HG02623 (cell line): ENCODE results near the gene MRPL45.
A peak's percentile ranks its signal among the peaks of the same experiment; 100 is the strongest.

Experiments
- ATAC-seq: cut with Tn5 transposase; IDR thresholded peaks from one replicate; pipeline ENCODE4 v1.9.1; 2021; ENCODE audit warnings: moderate library complexity; ENCODE audit not compliant: unreplicated experiment

Gene MRPL45

DNA sequence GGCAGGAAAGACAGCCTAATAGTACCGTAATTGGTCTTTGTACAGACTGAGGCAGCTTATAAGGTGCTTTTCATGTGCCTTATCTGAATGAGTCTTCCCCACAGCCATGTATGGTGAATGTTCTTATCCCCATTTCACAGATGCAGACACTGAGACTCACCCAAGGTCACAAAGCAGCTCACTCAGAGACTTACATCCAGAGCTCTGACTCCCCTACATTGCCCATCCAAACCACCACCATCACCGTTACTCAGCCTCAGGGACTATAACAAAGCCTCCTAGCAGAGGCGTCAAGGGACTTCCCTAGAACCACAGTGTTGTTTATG, 47.4 kb downstream of the MRPL45 start:
- ATAC-seq, result no peak

DNA sequence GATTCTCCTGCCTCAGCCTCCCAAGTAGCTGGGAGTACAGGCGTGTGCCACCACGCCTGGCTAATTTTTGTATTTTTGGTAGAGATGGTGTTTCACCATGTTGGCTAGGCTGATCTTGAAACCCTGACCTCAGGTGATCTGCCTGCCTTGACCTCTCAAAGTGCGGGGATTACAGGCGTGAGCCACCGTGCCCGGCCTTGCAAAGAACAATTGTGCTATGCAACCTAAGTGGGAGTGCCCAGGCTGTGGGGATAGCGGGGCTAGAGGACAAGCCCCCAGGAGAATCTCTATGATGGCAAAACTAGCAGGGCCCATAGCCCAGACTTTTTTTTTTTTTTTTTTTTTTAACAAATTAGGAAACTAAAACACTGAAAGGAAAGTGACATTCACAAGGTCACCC, 48.8 kb downstream of the MRPL45 start:
- ATAC-seq, result no peak

DNA sequence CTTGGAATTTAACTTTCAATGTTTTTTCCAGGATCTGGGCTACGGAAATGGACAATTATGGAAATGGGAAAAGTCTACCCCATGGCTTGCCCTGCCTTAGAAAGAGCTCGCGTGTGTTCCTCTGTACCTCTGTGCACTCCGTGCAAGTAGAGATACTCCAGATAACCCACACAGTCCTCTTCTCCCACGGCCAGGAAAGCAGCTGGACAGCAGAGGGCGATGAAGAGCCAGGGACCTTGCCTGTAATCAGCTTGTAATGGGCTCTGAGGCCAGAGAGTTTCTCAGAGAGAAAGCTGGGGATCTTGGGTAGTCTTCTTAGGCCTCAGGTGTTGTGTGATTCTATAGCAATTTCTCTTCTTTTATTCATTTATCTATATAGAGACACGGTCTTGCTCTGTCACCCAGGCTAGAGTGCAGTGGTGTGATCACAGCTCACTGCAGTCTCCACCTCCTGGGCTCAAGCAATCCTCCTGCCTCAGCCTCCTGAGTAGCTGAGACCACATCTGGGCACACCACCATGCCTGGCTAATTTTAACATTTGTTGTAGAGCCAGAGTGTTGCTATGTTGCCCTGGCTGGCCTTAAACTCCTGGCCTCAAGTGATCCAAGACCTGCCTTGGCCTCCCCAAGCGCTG, 52.2 kb downstream of the MRPL45 start:
- ATAC-seq, result no peak

DNA sequence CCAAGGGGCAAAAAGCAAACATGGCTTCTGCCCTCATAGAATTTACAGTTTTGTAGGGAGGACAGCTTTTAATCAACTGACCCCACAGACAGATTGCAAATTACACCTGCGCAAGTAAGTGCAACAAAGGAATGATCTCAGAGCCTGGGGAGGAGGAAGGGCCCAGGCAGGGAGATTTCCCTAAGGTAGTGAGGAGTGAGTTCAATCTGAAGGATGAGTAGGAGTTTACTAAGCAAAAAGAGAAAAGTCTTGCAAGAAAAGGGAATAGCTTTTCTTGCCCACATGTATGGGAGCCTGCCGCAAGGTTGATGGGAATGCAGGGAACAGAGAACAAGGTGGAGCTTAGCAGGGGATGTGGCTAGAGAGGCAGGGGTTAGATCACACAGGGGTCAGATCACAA, 53.1 kb downstream of the MRPL45 start:
- no peak for ATAC-seq

DNA sequence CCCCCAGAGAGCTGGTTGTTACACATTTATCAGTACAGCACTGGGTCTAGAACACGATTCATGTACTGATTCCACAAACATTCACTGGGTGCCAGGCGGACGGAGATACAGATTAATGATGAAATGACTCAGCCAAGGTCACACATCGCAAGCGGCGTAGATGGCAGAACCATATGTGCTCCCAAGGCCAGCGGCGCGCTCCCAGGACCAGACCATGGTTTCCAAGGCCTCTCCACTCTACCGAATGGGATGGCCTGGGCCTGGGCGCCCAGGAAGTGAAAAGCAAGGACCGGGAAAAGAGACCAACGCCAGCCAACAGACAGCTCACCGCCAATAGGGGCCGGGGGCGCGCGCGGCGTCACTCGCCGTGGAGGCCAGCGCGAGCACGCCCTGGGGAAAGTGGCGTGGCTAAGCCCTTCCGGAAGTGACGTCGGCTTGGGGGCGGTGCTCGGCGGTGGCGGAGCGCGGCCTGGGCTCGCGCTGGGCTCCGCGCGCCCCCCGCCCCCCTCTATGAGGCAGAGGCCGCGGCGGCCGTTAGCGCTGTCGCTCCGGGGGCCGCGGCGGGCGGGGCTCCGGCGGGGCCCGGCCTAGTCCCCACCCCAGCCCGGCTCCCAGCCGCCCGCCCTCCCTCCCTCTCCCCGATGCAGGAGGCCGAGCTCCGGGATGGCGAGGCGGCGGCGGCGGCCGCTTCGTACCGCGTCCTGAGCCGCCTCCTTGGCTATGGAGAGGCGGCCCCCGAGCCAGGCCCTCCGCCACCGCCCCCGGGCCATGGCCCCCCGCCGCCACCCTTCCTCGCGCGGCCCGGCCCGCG, 54.6 kb downstream of the MRPL45 start, which contains the start of gene SOCS7:
SOCS7 (plus strand) TSS at position 433 of the 811 bp plus-strand sequence; CDS start at position 642, 209 bp downstream.
- ATAC-seq, result peak; percentile 88

DNA sequence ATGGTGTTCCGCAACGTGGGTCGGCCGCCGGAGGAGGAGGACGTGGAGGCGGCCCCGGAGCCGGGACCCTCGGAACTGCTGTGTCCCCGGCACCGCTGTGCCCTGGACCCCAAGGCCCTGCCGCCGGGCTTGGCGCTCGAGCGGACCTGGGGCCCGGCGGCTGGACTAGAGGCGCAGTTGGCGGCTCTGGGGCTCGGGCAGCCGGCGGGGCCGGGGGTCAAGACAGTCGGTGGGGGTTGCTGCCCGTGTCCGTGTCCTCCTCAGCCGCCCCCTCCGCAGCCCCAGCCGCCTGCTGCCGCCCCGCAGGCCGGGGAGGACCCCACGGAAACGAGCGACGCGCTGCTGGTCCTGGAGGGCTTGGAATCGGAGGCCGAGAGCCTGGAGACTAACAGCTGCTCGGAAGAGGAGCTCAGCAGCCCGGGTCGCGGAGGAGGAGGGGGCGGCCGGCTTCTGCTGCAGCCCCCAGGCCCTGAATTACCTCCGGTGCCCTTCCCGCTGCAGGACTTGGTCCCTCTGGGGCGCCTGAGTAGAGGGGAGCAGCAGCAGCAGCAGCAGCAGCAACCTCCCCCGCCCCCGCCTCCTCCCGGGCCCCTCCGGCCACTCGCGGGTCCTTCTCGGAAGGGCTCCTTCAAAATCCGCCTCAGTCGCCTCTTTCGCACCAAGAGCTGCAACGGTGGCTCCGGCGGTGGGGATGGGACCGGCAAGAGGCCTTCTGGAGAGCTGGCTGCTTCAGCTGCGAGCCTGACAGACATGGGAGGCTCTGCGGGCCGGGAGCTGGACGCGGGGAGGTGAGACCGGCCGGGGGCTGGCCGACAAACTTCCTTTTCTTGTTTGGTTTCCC, 55.5 kb downstream of the MRPL45 start:
- ATAC-seq, result peak; percentile 12

DNA sequence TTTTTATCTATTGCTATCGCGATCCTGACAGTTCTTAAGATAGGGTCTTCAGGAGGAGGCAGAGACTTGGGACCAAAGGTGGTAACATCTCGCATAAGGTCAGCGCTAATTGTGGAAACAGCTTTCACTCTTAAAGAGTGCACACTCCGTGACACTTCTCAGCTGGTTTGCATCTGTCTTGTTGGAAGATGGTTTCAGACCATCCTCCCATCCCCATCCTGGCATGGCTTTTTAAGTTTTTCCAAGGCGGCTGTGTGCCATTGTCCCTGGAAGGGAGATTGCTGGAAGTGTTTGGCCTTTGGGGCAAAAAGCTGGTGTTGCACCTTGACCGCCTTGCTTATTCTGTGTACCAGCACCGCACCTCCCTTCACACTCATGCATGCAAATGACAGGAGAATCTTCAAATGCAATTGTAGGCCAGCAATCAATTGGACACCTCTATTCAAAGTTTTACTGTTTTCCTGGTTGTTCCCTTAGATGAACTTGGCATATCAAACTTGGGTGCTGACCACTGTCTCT, 56.2 kb downstream of the MRPL45 start:
- no peak for ATAC-seq

DNA sequence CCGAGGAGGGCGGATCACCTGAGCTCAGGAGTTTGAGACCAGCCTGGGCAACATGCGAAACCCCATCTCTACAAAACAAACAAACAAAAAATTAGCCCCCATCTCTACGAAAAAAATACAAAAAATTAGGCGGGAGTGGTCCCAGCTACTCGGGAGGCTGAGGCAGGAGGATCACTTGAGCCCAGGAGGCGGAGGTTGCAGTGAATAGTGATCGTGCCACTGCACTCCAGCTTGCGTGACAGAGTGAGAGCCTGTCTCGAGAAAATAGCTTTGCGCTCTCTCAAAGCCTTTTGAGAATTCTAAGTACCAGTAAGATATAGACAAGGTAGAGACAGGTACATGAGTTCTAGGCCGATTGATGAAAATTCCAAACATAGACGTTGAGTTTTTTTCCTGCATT, 56.7 kb downstream of the MRPL45 start:
- no peak for ATAC-seq

DNA sequence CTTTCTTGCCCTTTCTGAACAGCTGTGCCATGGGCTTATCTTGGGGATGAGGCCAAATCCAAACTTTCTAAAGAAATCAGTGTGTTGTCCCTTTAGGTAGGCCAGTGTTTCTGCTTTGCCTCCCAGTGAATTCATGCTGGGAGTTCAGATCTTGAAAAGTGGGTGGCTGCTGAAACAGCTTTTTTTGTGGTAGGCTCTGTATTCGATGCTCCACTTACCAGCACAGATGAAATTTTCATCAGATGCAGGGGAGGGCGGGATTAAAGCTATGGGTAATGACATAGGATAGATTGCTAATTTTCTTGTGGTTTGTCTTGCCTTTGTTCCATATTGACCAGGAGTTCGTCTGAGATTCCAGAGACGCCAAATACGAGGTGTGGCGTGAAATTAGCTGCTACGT, 57.5 kb downstream of the MRPL45 start:
- no peak for ATAC-seq

DNA sequence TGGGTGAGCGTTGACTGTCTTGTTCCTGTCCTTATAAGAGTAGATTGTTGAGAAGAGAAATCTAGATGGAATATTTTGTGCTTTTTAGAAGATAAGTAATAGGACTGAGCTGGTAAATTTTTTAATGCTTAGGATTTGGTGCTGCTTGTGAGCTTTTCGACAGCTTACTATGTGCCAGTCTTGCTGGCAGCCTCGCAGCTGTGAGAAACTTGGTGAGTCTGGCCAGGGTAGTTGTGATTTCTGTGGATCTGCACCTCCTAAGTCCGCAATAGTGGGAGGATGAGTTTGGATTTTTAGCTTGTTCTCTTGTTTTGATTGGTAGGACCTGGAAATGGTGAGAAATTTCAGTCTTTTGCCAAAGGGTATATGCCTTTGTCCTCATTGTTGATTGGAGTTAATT, 58.3 kb downstream of the MRPL45 start:
- ATAC-seq, result no peak

DNA sequence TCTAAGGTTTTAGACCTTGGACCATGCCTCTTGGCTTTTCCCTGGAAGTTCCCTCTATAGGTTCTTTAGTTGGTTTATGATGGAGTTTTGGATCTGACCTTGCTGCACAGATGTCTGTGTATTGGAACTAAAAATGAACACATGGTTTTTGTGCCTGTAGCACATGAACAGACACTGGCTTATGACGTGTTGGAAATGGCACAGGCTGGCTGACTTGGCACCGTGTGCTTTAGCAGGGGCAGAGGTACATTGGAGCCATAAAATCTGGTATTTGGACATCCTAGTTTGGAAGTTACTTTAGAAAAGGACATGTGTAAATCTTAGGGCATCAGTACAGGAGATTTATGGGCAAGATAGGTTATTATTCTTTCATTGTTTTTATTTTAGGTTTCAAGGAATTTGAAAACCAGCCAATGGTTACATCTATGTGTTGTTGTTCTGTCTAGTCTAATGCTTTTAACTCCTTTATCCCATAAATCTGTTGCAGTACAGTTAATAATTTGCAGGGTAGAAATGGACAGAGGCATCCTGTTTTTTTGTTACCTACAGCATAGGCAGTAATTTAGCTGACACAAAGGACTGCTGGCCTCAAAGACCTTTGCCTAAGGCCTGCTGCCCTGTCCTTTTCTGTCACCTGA, 60.6 kb downstream of the MRPL45 start:
- no peak for ATAC-seq

DNA sequence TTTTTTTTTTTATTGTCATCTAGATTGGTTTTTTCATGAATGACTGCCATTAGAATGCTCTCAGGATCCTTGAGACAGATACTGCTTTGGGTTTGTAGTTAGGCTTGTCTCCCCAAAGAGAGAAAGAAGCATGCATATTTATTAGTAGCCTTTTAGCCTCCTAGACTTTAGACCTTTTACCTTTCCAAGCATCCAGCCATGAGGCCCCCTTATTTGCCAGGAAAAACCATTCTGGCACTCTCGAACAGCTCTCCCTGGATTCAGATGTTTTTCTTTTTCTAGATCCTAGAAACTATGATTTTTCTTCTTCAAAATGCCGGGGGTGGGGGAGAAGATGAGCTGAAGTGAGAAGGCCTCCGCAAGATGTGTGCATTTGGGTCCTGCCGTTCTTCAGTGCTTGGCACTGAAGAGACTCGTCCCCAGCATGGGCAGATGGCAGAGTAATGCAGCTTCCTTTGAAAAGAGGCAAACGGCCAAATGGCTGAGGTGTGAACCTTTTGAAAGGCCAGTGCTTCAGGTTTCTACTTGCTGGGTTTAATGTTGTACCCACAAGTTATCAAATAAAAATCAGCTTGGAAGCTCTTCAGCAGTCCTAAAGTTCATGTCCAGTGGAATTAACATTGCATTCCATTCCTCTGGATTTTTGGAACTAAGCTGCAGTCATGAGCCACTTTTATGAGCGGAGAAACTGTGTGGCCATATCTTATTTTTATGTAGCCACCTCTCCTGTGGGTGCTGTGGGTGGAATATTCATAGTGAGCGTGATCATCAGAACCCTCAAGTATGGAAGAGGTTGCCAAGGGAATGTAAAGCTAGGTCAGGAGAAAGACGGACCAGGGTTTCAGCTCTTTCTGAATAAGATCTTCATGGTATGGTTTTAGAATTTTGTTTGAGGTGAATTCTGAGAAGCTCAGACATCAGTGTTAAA, 61.9 kb downstream of the MRPL45 start:
- no peak for ATAC-seq

DNA sequence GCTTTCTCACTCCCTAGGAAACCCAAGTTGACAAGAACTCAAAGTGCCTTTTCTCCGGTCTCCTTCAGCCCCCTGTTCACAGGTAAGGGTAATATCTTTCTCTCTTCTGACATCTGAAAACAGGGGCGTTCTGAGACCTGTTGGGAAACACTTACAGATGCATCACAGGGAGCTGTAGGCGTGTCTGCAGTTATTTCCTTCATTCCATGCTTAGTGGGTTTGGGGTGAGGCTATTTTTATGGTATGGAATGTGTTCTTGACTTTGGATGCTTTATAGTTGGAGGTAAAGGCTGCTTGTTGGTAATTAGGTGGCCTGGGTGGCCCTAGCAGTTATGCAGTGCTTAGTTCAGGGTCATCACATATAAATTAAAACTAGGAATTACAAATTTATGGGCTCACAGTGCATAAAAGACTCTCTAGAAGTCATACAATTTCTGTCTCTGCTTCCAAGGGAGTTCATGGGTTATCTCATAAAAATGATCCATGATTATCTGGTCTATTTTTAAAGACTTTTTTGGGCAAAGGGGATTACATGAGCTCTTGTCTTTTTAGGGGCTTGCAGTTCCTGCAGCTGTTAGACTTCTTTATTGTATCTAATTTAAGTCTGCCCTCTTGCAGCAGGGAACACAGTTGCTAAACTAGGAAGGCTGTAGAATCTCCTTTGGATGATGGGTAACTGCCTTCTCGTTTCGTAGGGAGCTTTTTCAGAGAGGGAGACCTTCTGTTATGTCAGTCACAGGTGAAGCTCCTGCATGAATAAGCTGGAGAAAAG, 64.9 kb downstream of the MRPL45 start:
- no peak for ATAC-seq

DNA sequence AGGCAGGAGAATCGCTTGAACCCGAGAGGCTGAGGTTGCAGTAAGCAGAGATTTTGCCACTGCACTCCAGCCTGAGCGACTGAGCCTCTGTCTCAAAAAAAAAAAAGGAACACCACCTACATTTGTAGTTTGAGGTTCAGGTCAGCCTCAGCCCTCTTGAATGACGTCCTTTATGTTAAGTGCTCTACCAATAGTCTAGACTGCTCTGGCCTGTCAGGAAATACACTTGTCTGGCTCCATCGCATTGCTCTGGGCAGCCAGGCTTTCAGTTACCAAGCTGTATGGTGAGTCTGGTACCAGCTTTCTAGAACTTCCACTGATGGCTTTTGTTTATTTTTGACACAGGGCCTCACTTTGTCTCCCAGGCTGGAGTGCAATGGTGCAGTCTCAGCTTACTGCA, 66.0 kb downstream of the MRPL45 start:
- no peak for ATAC-seq

DNA sequence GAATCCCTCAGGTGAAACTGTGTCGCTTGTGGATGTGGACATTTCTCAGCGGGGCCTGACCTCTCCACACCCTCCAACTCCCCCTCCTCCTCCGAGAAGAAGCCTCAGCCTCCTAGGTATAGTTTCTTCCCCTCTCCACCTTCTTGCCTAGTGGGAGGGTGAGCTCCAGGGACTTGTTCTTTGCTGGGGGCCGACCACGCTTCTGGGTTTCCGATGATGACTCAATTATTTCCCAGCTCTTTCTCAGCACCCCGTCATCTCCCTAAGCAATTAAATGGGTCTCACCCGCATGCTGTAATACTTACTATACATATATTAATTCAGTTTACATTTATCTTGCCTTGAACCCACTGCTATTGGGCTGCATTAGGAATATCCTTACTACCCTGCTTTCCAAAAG, 67.8 kb downstream of the MRPL45 start:
- ATAC-seq, result no peak

DNA sequence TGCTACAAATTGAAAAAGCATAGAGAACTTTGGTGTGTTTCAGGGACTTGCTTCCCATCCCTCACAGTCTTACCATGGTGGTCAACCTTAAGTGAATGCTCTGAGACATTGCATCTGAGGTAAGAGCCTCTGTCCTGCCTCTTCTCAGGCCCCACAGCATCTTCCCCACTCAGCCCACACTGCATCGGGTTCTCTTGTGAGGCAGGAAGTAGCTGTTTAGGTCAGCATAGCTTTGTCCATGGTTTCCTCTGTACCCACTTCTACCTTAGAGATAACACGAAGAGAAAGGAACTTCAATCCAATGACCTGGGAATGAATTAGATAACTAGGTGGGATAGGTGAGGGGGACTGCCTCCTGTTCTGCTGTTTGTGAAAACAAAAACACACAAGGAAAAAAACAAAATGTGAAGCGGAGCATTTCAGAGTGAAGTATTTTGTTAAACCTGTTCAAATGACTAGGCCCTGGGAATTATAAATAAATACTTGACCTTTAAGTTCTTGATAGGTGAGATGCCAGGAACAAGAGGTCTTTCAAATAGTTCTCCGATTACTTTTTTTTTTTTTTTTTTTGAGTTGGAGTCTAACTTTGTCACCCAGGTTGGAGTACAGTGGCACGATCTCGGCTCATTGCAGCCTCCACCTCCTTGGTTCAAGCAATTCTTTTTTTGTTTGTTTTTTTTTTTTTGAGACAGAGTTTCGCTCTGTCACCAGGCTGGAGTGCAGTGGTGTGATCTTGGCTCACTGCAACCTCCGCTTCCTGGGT, 72.3 kb downstream of the MRPL45 start:
- no peak for ATAC-seq
